Muscle layer of colon (tissue), 2 donors: ENCODE measurements around the gene HIPK2.

Experiments
- H3K27ac ChIP-seq: one replicate; pipeline ENCODE4 v1.7.0; 2013; ENCODE audit warnings: low read depth, mild to moderate bottlenecking, low read length, moderate library complexity
- H3K27me3 ChIP-seq, 2 donors: one replicate each; pipeline ENCODE4 v1.7.0; 2013; ENCODE audit warnings: low read length in 2 of 2, mild to moderate bottlenecking in 2 of 2; ENCODE audit not compliant: insufficient read depth in 2 of 2, control insufficient read depth in 1 of 2
- H3K36me3 ChIP-seq: one replicate; pipeline ENCODE4 v1.7.0; 2013; ENCODE audit warnings: mild to moderate bottlenecking, low read length; ENCODE audit not compliant: insufficient read depth
- H3K4me1 ChIP-seq: one replicate; pipeline ENCODE4 v1.7.0; 2013; ENCODE audit warnings: mild to moderate bottlenecking, low read length; ENCODE audit not compliant: insufficient read depth
- H3K4me3 ChIP-seq, 2 donors: one replicate each; pipeline ENCODE4 v1.7.0; 2013; ENCODE audit warnings: low read length in 2 of 2, low read depth in 1 of 2, mild to moderate bottlenecking in 1 of 2, moderate library complexity in 1 of 2
- H3K9ac ChIP-seq: one replicate; pipeline ENCODE4 v1.7.0; 2013; ENCODE audit warnings: low read length
- H3K9me3 ChIP-seq: one replicate; pipeline ENCODE4 v1.7.0; 2013; ENCODE audit warnings: mild to moderate bottlenecking, low read length
- donor health status: abdominal sarcoma.
- donor health status: Adenocarcinoma of cecum.

HIPK2 gene

DNA sequence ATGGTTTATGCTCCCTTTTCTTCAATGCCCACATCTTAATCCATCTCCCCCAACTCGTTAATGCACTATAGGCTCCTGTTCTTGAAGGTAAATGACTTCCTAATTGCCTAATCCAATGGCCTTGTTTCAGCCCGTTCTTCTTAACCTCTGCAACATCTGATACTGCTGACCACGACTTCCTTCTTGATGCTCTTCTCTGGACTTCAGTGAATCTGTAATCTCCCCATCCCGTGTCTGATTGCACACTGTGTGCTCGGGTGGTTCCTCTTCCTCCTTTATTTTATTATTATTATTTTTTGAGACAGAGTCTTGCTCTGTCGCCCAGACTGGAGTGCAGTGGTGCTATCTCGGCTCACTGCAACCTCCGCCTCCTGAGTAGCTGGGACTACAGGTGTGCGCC lies 58.9 kb downstream of the HIPK2 start:
- peaks cover 22% of the 10 kb centered on the region for H3K4me1 ChIP-seq
- no peak overlapping the region for H3K4me3 ChIP-seq
- peaks cover 4% of the 10 kb centered on the region for H3K36me3 ChIP-seq
- H3K27me3 ChIP-seq, result no peaks in the 10 kb centered on the region
- no peak overlapping the region for H3K9ac ChIP-seq
- no peaks in the 10 kb centered on the region for H3K9me3 ChIP-seq
- no peak overlapping the region for H3K27ac ChIP-seq

DNA sequence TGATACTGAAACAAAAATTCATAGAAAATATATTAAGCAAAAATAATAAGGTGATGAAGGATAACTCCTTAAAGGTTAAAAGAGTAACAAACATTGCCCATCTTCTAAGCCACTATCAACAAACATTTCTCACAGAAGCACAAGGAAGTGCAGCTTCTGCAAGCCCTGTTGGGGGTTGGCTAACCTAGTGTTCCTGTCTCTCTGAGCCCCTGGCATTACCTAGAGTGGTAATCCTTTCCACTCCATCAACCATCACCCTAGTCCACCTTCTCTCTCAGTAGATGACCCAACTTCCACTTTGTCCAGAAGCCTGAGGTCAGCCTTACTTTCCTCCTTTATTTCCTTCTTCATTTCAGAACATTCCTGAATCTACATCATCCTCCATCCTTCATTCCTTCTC lies 59.7 kb downstream of the HIPK2 start:
- H3K9me3 ChIP-seq, result no peaks in the 10 kb centered on the region
- H3K4me1 ChIP-seq, result peaks cover 22% of the 10 kb centered on the region
- H3K27ac ChIP-seq, result no peak overlapping the region
- peaks cover 4% of the 10 kb centered on the region for H3K36me3 ChIP-seq
- H3K9ac ChIP-seq, result no peak overlapping the region
- no peaks in the 10 kb centered on the region for H3K27me3 ChIP-seq
- no peak overlapping the region for H3K4me3 ChIP-seq

- no peaks in the 10 kb centered on the region for H3K9me3 ChIP-seq
- no peak overlapping the region for H3K27ac ChIP-seq
- H3K36me3 ChIP-seq, result peaks cover 4% of the 10 kb centered on the region
- H3K4me1 ChIP-seq, result peaks cover 8% of the 10 kb centered on the region
- no peak overlapping the region for H3K4me3 ChIP-seq
- H3K27me3 ChIP-seq, result no peaks in the 10 kb centered on the region
- H3K9ac ChIP-seq, result no peak overlapping the region
Observed at GRCh38 chr7:139716156-139716942, 61.4 kb downstream of the HIPK2 start.

DNA sequence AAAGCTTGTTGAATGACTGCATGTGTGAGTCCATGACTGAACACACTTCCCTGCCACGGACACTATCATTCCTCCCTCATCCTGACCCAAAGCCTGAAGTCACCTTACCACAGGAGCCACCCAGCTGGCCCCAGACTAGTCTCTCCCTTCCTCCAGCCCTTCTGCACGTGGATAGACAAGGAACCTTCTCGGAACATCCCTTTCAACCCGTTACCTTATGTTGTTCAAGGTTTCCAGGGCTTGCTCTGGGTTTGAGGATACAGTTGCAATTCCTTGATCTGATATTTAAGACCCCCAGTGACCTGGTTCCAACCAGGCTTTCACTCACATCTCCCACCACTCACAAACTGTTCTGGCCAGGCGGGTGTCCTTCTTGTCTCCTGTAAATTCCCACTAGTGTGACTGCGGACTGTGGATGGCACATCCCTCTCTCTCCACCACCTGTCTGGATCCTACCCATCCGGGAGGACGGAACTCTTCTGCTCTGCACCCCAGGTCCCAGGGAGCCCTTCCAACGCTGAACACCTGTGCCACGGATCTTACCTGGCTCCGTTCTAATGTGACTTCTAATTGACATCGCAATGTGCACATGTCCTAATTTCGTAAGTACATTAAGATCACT lies 62.5 kb downstream of the HIPK2 start:
- Histone ChIP-seq H3K9ac (no peak overlapping the region), H3K36me3 (peaks cover 4% of the 10 kb centered on the region), H3K27ac (no peak overlapping the region), H3K4me1 (no peaks in the 10 kb centered on the region), H3K4me3 (no peak overlapping the region), H3K27me3 (no peaks in the 10 kb centered on the region), H3K9me3 (no peaks in the 10 kb centered on the region)

- H3K9ac ChIP-seq, result no peak overlapping the region
- H3K9me3 ChIP-seq, result no peaks in the 10 kb centered on the region
- no peak overlapping the region for H3K27ac ChIP-seq
- H3K4me1 ChIP-seq, result peaks cover 4% of the 10 kb centered on the region
- H3K27me3 ChIP-seq, result no peaks in the 10 kb centered on the region
- no peak overlapping the region for H3K4me3 ChIP-seq
- H3K36me3 ChIP-seq, result peaks cover 4% of the 10 kb centered on the region
Observed at GRCh38 chr7:139714163-139714901, 63.5 kb downstream of the HIPK2 start.

DNA sequence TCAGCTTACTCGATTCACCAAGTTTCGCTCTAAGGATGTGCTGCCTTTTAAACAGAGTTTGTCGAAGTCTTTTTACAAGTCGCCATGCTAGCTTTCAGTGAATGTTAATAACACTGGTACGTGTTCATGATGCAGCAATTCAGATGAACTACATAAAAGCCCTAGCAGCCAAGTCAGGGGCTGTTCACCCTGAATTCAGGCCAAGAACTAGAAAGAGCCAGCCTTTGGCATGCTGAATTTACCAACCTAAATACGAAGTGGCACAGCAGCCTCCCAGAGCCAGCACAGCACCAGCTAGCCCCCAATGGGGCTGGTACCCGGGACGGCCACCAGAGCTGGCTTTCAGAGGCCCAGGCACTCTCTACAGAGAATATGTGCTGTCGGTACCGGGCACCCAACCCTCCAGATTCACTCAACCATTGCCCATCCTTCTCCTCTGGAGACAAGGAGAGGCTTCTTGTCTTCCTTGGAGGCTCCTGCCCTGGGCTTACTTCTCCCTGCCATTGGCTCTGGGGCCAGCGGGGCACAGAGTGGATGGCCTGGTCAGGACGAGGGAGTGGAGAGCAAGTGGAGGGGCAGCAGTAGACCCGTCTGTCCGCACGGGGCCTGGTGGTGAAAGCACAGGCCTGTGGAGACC lies 64.2 kb downstream of the HIPK2 start:
- no peak overlapping the region for H3K27ac ChIP-seq

GRCh38 chr7:139713061-139713460 lies 64.7 kb downstream of the HIPK2 start:
- peaks cover 6% of the 10 kb centered on the region for H3K4me1 ChIP-seq
- H3K9ac ChIP-seq, result no peak overlapping the region
- no peak overlapping the region for H3K27ac ChIP-seq
- H3K4me3 ChIP-seq, result no peak overlapping the region
- H3K27me3 ChIP-seq, result no peaks in the 10 kb centered on the region
- H3K36me3 ChIP-seq, result peaks cover 4% of the 10 kb centered on the region
- no peaks in the 10 kb centered on the region for H3K9me3 ChIP-seq

More for the DNA sequence above, 64.2 kb downstream of the HIPK2 start:
- Histone ChIP-seq H3K4me3 (no peak overlapping the region), H3K4me1 (peaks cover 6% of the 10 kb centered on the region), H3K27me3 (no peaks in the 10 kb centered on the region), H3K9ac (no peak overlapping the region), H3K9me3 (no peaks in the 10 kb centered on the region), H3K36me3 (peaks cover 4% of the 10 kb centered on the region)

GRCh38 chr7:139711991-139712743 lies 65.6 kb downstream of the HIPK2 start:
- no peaks in the 10 kb centered on the region for H3K9me3 ChIP-seq
- no peaks in the 10 kb centered on the region for H3K27me3 ChIP-seq
- H3K4me3 ChIP-seq, result no peak overlapping the region
- peaks cover 6% of the 10 kb centered on the region for H3K4me1 ChIP-seq
- no peak overlapping the region for H3K9ac ChIP-seq
- H3K27ac ChIP-seq, result no peak overlapping the region
- peaks cover 4% of the 10 kb centered on the region for H3K36me3 ChIP-seq

DNA sequence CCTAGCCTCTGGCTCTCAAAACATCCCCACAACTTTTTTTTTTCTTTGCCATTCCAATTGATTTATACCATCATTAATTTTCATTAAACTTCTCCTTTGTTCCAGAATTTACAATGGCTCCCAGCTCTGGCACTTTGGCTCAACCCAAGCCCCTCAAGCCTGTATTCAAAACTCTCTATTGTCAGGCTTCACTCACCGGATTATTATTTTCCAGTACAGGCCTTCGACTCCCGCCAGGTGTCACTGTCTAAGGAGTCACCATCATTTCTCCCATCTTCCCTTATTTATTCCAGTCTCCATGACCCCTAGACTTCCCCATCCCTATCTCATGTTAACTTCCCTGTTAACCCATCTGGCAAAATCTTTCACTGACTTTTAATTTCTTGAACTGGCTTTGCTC lies 67.8 kb downstream of the HIPK2 start:
- H3K36me3 ChIP-seq, result no peaks in the 10 kb centered on the region
- no peaks in the 10 kb centered on the region for H3K27me3 ChIP-seq
- H3K9ac ChIP-seq, result no peak overlapping the region
- no peak overlapping the region for H3K27ac ChIP-seq
- H3K9me3 ChIP-seq, result no peaks in the 10 kb centered on the region
- H3K4me3 ChIP-seq, result no peak overlapping the region
- peaks cover 6% of the 10 kb centered on the region for H3K4me1 ChIP-seq

DNA sequence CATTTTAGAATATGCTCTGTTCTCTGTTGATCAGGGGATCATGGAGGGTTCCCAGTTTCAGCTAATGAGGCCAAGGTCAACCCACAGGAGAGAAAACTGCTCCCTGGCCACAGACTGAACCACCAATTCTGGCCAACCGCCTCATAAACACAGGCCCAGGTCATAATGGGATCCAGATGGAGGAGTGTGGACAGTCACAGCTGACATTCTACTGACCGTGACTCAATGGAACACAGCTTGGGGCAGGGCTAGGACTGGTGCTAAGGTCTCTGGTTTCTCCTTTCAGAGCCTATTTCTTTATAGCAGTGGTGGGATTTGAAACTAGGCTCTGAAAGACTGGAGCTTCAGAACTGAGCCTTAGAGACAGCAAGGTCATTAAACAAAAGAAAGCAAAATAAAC lies 68.3 kb downstream of the HIPK2 start:
- Histone ChIP-seq H3K36me3 (no peaks in the 10 kb centered on the region), H3K9ac (no peak overlapping the region), H3K9me3 (no peaks in the 10 kb centered on the region)

DNA sequence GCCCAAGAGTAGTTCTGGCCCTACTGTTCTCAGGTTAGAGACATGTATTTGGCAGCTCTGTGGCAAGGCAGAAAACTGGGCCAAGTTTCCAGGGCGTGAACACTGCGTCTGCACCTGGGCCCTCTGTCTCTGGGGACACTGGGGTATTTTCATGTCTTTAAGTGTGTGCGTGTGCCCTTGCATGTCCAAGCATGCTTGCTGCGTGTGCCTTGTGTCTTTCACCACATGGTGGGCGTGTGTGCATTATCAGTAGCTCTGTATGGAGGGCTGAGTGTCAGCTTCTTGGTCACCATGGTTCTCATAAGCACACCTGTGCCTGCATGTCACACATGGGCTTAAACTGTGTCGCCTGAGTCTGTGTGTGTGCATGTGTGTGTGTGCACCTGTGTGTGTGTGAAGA lies 69.3 kb downstream of the HIPK2 start:
- Histone ChIP-seq H3K27me3 (no peaks in the 10 kb centered on the region), H3K4me1 (peaks cover 7% of the 10 kb centered on the region), H3K9me3 (no peaks in the 10 kb centered on the region), H3K27ac (no peak overlapping the region), H3K4me3 (no peak overlapping the region), H3K36me3 (no peaks in the 10 kb centered on the region), H3K9ac (no peak overlapping the region)

More for the DNA sequence above, 68.3 kb downstream of the HIPK2 start:
- Histone ChIP-seq H3K27me3 (no peaks in the 10 kb centered on the region), H3K4me1 (peaks cover 6% of the 10 kb centered on the region), H3K27ac (no peak overlapping the region), H3K4me3 (no peak overlapping the region)
